Colonic mucosa (tissue), 4 donors: ENCODE measurements around the gene CLCN4. TPM values are rescaled to one million over a fixed set of nuclear protein-coding genes. Genes with fewer than 3 reads are reported as not detected.

ENCODE experiments used
- DNase-seq: peaks from one replicate; pipeline ENCODE4 v3.0.0-alpha.2; 2020
- H3K27ac ChIP-seq: fragments of 200-600 bp; one replicate; pipeline ENCODE4 v1.8.0; 2021
- H3K27me3 ChIP-seq: fragments of 200-600 bp; one replicate; pipeline ENCODE4 v1.8.0; 2021
- H3K36me3 ChIP-seq: fragments of 200-600 bp; one replicate; pipeline ENCODE4 v1.8.0; 2021
- H3K4me1 ChIP-seq: fragments of 200-600 bp; one replicate; pipeline ENCODE4 v1.8.0; 2021; ENCODE audit warnings: mild to moderate bottlenecking
- H3K4me3 ChIP-seq: fragments of 200-600 bp; one replicate; pipeline ENCODE4 v1.8.0; 2021
- H3K9ac ChIP-seq, 2 donors: one replicate each; pipeline ENCODE4 v1.7.0; 2013; ENCODE audit warnings: control low read depth in 2 of 2, low read depth in 2 of 2, low read length in 2 of 2
- H3K9me3 ChIP-seq: fragments of 200-600 bp; one replicate; pipeline ENCODE4 v1.8.0; 2021
- CTCF ChIP-seq: fragments of 200-600 bp; IDR thresholded peaks from one replicate; pipeline ENCODE4 v1.8.0; 2022; ENCODE audit warnings: antibody characterized with exemption, mild to moderate bottlenecking
- intact Hi-C: fragments of 100-400 bp; cut with DNase I; formaldehyde crosslinking; loops from one replicate; pipeline ENCODE4 v1.14.1; 2022
- total RNA-seq, 2 donors: library from RNA; stranded (reverse); fragmentation: NEBNext Ultra II Directional in 1 of 2; extraction: Animal tissue kit (Norgen Biotek cat#: 25700) in 1 of 2; gene quantifications; one replicate each; pipeline ENCODE4 v1.2.1, GENCODE V29; 2021
- donor health status: healthy.
- donor health status: DM: no; HTN: no; CAD: no.
- donor health status: DM: no; HTN: no; CAD: no.

CLCN4 gene
- total RNA-seq, 2 donors from 2014 or later: 0.62 to 1.2 TPM

- H3K27ac ChIP-seq: peak overlapping the region; percentile 43
- H3K4me3 ChIP-seq: no peak overlapping the region
- H3K27me3 ChIP-seq: no peaks in the 10 kb centered on the region
- no peaks in the 10 kb centered on the region for H3K36me3 ChIP-seq
- no peak for TF ChIP-seq CTCF
- H3K9ac ChIP-seq: peak overlapping the region in 1 of 2 donors; percentile 38
- no peaks in the 10 kb centered on the region for H3K9me3 ChIP-seq
- no peaks in the 10 kb centered on the region for H3K4me1 ChIP-seq
- no peak for DNase-seq
- intact Hi-C loops: no loop called here
Observed at GRCh38 chrX:10110984-10111363, 45.8 kb upstream of the CLCN4 start.

DNA sequence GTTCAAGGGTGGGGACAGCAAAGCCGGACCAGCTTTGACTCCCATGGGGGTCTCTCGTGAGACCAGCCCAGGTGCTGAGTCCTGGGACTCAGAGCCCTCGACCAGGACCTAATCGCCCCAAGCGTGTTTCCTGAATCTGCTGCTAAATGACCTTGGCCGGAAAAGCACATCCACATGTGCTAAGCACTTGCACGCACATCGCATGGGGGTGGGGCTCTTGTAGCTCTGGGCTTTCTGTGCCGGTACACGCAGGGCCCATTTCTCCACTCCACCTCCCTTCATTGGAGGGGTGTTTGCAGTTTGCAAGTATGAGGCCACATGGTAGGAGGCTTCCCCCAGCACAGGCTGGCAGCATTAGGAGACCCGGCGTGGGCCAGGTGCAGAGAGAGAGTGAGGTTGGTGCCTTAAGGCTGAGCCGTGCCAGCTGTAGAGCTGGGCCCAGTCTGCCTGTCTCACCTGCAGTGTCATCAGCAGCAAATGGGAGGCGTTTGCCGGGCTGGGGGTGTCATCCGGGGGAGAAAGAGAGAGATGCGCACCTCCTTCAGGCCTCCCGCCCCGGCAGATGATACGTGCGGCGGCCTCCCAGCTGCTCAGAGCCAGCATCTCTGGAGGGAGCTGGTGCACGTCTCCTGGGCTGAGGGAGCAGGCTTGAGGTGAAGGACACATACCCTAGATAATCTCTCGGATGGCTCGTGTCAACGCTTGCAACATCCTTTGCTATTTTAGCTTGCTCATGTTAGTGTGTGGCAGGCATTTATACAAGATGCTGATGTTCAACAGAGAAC, 45.2 kb upstream of the CLCN4 start:
- intact Hi-C loops: no loop called here
- no peaks in the 10 kb centered on the region for H3K4me1 ChIP-seq
- no peak for DNase-seq

DNA sequence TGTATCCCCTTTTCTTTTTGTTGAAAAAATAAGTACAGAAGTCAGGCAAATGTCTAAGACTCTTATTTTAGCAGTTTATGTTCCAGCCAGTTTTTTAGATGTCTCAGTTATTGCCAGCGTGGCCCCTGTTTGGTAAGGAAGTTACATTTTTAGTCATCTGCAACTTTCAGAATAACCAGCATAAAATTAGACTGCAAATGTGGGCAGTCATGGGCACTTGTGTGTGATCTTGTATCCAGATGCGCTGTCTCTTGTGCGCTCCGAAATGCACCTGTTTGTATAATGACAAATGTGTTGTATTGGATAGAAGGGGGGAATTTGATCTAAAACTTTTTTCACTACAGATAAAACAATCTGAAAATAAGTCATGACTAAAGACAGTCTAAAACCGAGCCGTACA, 44.3 kb upstream of the CLCN4 start:
- intact Hi-C loops: no loop called here
- no peaks in the 10 kb centered on the region for H3K9me3 ChIP-seq
- no peaks in the 10 kb centered on the region for H3K4me1 ChIP-seq
- H3K9ac ChIP-seq: no peak overlapping the region
- no peak overlapping the region for H3K27ac ChIP-seq
- TF ChIP-seq CTCF: no peak
- no peaks in the 10 kb centered on the region for H3K36me3 ChIP-seq
- no peaks in the 10 kb centered on the region for H3K27me3 ChIP-seq
- no peak overlapping the region for H3K4me3 ChIP-seq
- no peak for DNase-seq

More for the DNA sequence above, 45.2 kb upstream of the CLCN4 start:
- Histone ChIP-seq H3K36me3 (no peaks in the 10 kb centered on the region), H3K9me3 (no peaks in the 10 kb centered on the region), H3K27me3 (no peaks in the 10 kb centered on the region), H3K4me3 (no peak overlapping the region), H3K9ac (no peak overlapping the region), H3K27ac (peak overlapping the region; percentile 43)
- no peak for TF ChIP-seq CTCF

- intact Hi-C loops: loop anchor here (5.0 kb wide), 1 partner anchor 228 kb away; no protein-coding TSS in a partner anchor
- H3K27me3 ChIP-seq: no peaks in the 10 kb centered on the region
Observed at GRCh38 chrX:10115082-10115481, 41.7 kb upstream of the CLCN4 start.

GRCh38 chrX:10117301-10117700, 39.5 kb upstream of the CLCN4 start:
- Histone ChIP-seq H3K27ac (no peak overlapping the region), H3K9me3 (no peaks in the 10 kb centered on the region), H3K4me1 (no peaks in the 10 kb centered on the region), H3K9ac (no peak overlapping the region), H3K36me3 (no peaks in the 10 kb centered on the region), H3K27me3 (no peaks in the 10 kb centered on the region), H3K4me3 (no peak overlapping the region)
- no peak for DNase-seq
- intact Hi-C loops: loop anchor here (5.0 kb wide), 1 partner anchor 230 kb away; no protein-coding TSS in a partner anchor
- no peak for TF ChIP-seq CTCF

More at GRCh38 chrX:10115082-10115481, 41.7 kb upstream of the CLCN4 start:
- no peak for TF ChIP-seq CTCF
- Histone ChIP-seq H3K9me3 (no peaks in the 10 kb centered on the region), H3K9ac (no peak overlapping the region), H3K36me3 (no peaks in the 10 kb centered on the region), H3K4me1 (no peaks in the 10 kb centered on the region), H3K27ac (no peak overlapping the region), H3K4me3 (no peak overlapping the region)
- no peak for DNase-seq
